ENCODE results near the gene CREB5. TPM values are rescaled to one million over a fixed set of nuclear protein-coding genes. Genes with fewer than 3 reads are reported as not detected.

Gene CREB5
- total and polyA plus RNA-seq, 2 of the 13 experiments (the other 11 are each of a cell fraction or from before 2014, with no cell fraction given), result 0.38 to 0.71 TPM

GRCh38 chr7:28749638-28750037 is 337.3 kb downstream of the CREB5 start:
- Histone ChIP-seq H2AFZ (ENCODE audit: low read length) (no peak overlapping the region), H3K27me3 (ENCODE audit: control insufficient read depth in 1 of 2, insufficient read depth in 2 of 2, low read length in 2 of 2) (no peaks in the 10 kb centered on the region), H3K36me3 (replicated peaks in 1 of 2; ENCODE audit: control insufficient read depth in 1 of 2, insufficient read depth in 2 of 2, low read length in 2 of 2) (no peaks in the 10 kb centered on the region), H3K4me1 (ENCODE audit: insufficient read depth, low read length) (no peaks in the 10 kb centered on the region), H3K4me3 (replicated peaks in 1 of 3; ENCODE audit: insufficient read depth in 1 of 3, low read depth in 2 of 3, low read length in 3 of 3) (no peak overlapping the region), H4K20me1 (ENCODE audit: insufficient read depth, low read length) (no peaks in the 10 kb centered on the region), H3K27ac (ENCODE audit: extremely low read length, insufficient read depth, low read length) (no peak overlapping the region), H3K9ac (ENCODE audit: insufficient read depth, low read depth, low read length) (no peak overlapping the region), H3K9me3 (ENCODE audit: low read length) (no peaks in the 10 kb centered on the region), H3K79me2 (ENCODE audit: insufficient read depth, low read length) (no peaks in the 10 kb centered on the region), H3K4me2 (ENCODE audit: low read depth, low read length) (no peak overlapping the region)
- FAIRE-seq (no peak), ATAC-seq (no peak), DNase-seq (ENCODE audit: low spot score) (no peak)
- ChIA-PET CTCF (ENCODE audit: low intra/inter-chr PET ratio, low total read pairs) (no interaction called here), POLR2A (no interaction called here)
- in situ Hi-C loops (cut with HindIII; ENCODE audit: extremely low pct_ligation_motif_present, low pct_unique_long_range_greater_than_20kb) (no loop called here), intact Hi-C loops (cut with micrococcal nuclease; ENCODE audit: unreplicated experiment) (no loop called here)
- no TSS peak for BruUV-seq (replicated peaks)
- 2% methylated on average over 2 of the region's 2 CpGs for WGBS (ENCODE audit: low lambda C conversion rate)
- TF ChIP-seq ELK4 (CRISPR knock-in tag; IDR thresholded peaks at IDR 0.05; ENCODE audit: borderline replicate concordance) (no peak), ZNF615 (CRISPR knock-in tag; IDR thresholded peaks at IDR 0.05; ENCODE audit: borderline replicate concordance) (no peak), KAT2B (IDR thresholded peaks at IDR 0.05; ENCODE audit: borderline replicate concordance, low read depth, low read length) (no peak), ZNF713 (CRISPR knock-in tag; IDR thresholded peaks at IDR 0.05) (no peak), ZNF124 (CRISPR knock-in tag; IDR thresholded peaks at IDR 0.05) (no peak), ZNF205 (CRISPR knock-in tag; IDR thresholded peaks at IDR 0.05) (no peak), PBX2 (CRISPR knock-in tag; IDR thresholded peaks at IDR 0.05) (no peak), KIAA2018 (CRISPR knock-in tag; IDR thresholded peaks at IDR 0.05; ENCODE audit: borderline replicate concordance) (no peak), MED1 (CRISPR knock-in tag; IDR thresholded peaks at IDR 0.05) (no peak), UBTF (CRISPR knock-in tag; IDR thresholded peaks at IDR 0.05) (no peak), IRX3 (CRISPR knock-in tag; IDR thresholded peaks at IDR 0.05; ENCODE audit: borderline replicate concordance, low read depth) (no peak), ZNF567 (CRISPR knock-in tag; IDR thresholded peaks at IDR 0.05; ENCODE audit: borderline replicate concordance) (no peak), FOSL2 (CRISPR knock-in tag; IDR thresholded peaks at IDR 0.05) (no peak)
